ENCODE measurements around the gene MAPKAP1.

The MAPKAP1 gene

GRCh38 chr9:125558453-125559092 is 148.4 kb downstream of the MAPKAP1 start:
- DNase-seq: peak in 1 of 2 experiments; percentile 57

- no peak for DNase-seq
Observed at GRCh38 chr9:125556046-125556721, 150.8 kb downstream of the MAPKAP1 start.

DNA sequence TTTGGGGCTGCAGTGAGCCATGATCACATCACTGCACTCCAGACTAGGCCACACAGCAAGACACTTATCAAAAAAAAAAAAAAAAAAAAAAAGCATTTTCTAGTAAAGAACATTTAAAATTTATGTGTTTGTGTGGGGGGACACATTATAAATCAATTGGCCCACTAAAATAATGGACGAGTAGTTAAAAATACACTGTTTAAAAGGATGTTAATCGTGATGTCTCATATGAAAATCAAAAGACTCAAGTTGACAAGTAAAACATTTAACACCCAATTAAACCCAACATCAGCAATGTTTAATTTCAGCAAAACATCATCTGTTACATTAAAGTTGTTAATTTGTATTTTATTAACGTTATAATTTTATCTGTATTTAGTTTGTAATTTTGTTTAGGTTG is 152.3 kb downstream of the MAPKAP1 start:
- DNase-seq: no peak

- no peak for DNase-seq
Observed at GRCh38 chr9:125551781-125552180, 155.2 kb downstream of the MAPKAP1 start.

GRCh38 chr9:125549891-125550885 is 156.8 kb downstream of the MAPKAP1 start:
- DNase-seq: no peak

DNA sequence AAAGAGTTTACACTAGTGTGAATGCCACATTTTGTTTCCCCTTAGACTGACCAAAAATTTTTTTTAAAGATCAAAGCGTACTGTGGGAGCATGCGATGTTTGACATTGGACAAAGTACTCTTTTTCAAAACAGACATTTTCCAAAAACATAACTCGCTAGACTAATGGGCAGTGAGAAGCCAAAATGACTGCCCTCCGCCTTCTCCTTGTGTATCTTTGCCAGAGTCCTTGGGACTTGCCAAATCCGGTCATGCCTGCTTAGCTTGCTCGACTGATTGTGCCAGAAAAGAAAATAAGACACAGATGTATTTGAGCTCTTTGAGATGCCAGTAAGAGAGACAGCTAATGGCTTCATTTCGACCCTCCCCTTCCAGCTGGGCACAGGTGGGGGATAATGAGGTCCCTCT is 157.5 kb downstream of the MAPKAP1 start:
- DNase-seq: peak; percentile 60 to 81

DNA sequence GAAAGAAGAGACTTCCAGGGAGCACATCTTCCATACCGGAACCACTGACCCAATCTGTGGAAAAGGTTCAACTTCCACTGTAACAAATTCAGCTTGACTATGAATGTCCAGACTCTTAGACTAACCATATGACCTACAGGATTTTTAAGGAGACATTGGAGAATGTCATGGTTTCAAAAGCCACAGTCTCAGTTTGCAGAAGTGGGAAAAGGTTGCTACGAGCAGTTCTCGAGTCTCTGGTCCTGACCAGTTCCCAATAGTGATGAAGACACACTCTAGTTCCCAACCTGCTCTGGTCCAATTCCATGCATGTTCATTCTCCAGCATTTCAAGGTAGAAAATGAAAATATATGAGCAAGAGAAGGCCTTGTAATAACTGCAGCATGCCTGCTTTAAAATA is 158.0 kb downstream of the MAPKAP1 start:
- no peak for DNase-seq

GRCh38 chr9:125548141-125548540 is 158.9 kb downstream of the MAPKAP1 start:
- DNase-seq: no peak

DNA sequence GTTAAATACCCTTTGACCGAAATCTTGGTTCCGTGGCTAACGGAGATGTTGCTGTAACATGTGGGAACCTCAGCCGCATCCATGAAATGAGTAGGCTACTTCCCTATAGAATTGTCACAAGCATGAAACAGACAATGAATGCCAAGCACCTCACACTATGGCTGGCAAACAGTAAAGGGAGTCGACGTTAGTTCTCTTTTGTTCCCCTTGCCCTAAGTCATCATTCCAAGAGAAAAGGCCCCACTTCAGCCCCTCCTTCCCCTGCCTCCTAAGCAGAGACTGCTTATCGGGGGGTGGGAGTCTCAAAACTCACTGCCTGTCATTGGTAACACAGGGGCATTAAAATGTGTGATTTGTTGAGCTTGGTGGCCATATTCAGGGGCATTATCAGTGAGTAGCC is 159.6 kb downstream of the MAPKAP1 start:
- DNase-seq: no peak

DNA sequence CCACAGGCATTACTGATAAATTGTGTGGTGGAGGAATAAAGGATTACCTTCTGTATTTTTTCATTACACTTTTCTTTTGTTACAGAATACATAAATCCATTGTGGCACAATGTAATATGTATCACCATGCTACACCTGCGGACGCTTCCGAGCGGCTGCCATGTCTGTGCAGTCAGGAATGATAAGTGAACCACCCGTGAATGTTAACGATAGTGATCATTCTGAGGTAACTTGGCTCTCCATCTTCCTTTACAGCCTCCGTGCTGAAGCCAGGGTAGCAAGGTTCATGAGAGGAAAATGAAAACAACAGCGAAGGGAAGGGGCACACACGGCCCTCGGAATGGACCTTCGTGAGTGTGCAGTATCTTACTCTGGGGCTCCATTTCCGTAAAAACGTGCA is 161.2 kb downstream of the MAPKAP1 start:
- no peak for DNase-seq

GRCh38 chr9:125544988-125545651 is 161.9 kb downstream of the MAPKAP1 start:
- DNase-seq: peak; percentile 49 to 81

DNA sequence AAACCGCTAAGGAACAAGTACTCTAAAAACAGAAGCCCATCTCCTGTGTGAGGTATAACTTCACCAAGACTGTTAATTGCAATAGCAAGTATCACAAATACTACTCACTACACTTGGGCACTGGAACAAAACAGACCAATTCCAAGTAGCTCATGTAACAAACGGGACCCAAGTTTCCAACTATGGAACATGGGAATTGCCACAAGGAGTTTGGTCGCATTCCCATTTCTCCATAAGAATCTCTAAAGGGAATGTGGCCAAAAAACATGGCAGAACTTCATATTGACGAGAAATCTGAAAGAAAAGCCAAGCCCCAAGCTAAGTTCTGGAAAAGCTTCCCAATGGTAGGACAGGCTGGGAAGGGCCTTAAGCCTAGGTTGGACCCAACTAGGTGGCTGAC is 162.5 kb downstream of the MAPKAP1 start:
- peak in 1 of 2 experiments; percentile 32 for DNase-seq

DNA sequence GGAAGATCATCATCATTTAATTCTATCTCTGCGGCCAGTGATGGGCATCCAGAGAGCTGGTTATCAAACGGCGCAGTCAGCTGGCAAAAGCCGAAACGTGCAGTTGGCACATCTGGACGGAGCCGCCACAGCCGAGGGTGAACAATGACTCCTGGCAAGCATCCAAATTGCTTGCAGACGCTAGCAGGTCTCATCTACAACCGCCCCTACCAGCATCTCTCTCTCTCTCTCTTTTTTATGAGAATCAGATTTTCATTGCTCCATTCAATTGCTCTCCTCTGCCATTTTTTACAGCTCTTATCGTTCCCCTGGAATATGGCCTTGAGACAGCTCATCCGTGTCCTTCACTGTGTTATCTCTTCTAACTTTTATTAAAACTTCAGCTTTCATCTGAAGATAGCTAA is 165.2 kb downstream of the MAPKAP1 start:
- DNase-seq: peak in 1 of 2 experiments; percentile 4

- no peak for DNase-seq
Observed at GRCh38 chr9:125540497-125540896, 166.5 kb downstream of the MAPKAP1 start.

DNA sequence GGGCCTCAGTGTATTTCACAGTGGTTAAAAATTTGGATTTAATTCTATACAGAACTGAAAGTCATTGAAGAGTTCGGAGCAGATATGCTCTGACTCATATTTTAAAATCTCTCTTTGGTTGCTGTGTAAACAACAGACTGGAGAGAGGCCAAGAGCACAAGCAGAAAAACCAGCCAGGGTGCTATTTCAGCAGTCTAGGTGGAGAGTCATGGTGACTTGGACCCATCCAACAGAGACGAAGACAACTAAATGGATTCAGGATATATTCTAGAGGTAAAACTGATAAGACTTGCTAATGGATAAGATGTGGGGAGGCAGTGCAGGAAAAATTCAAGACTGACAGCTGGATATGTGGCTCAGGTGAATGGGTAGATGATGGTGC is 168.9 kb downstream of the MAPKAP1 start:
- peak in 1 of 2 experiments; percentile 53 for DNase-seq

GRCh38 chr9:125537442-125538091 is 169.4 kb downstream of the MAPKAP1 start:
- no peak for DNase-seq

- no peak for DNase-seq
Observed at GRCh38 chr9:125536776-125537175, 170.2 kb downstream of the MAPKAP1 start.

DNA sequence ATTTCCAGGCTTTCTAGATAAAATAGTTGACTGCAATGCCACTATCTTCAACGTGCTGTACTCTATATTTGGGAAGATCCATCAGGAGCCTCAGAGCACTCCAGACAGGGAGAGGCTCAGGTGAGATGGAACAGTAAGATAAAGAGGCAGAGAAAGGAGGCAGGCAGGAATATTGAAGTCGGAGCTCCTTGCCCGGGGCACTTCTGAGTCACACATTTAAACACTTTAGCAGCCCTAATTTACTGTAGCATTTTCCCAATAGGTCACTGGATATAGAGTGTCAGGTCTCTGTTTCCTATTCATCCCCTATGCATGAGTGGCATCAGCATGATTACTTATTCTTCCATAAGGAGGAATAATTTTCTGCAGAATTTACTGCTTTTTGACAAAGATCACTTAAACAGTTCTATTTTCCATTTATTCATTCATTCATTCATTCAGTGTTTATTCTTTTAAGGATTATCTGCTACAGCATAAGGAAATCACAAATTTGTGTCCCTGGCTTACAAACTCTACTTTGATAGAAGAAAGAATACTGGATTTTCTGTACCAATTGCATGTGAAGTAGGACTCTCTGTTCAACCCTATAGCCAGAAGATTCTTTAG is 170.7 kb downstream of the MAPKAP1 start:
- DNase-seq: no peak

- DNase-seq: no peak
Observed at GRCh38 chr9:125534971-125535701, 171.9 kb downstream of the MAPKAP1 start.

DNA sequence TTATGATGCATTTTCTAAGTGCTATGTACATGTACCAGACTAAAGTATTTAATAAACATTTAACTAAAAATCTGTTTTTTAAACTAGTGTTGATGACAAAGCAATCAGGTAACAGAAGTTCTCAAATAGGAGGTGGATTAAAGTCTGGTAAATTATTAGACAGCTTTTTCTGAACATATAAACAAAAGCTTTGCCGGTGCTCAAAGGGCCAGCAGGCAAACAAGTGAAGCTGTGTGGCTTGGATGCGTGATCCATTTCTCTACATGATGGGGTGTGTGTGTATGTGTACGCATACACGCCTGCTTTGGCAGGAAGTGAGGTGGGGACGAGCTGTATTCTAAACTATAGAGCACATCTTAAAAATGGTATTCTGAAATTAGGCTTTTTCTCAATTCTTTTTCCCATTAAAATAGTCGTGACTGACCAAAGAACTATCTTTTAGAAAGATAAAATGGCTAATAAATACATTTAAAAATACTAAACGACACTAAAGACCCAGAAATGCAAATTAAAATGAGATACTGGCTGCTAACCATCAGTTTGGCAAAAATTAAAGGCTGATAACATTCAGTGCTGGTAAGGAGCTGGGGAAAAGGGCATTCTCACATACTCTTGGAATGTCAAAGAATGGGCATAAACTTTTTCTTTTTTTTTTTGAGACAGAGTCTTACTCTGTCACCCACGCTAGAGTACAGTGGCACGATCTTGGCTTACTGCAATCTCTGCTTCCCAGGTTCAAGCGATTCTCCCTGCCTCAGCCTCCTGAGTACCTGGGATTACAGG is 174.0 kb downstream of the MAPKAP1 start:
- DNase-seq: no peak
